Measurements from ENCODE around the gene PRDM12.

Gene PRDM12

GRCh38 chr9:130636648-130637020 lies 27.8 kb upstream of the PRDM12 start:
- no peak for DNase-seq

- DNase-seq: no peak
Measured at GRCh38 chr9:130638284-130639123, 25.9 kb upstream of the PRDM12 start.

- peak; percentile 87 for DNase-seq
Measured at GRCh38 chr9:130639124-130639765, 25.1 kb upstream of the PRDM12 start.

GRCh38 chr9:130639866-130640555 lies 24.4 kb upstream of the PRDM12 start:
- DNase-seq: no peak

- DNase-seq: no peak
Measured at GRCh38 chr9:130640681-130641080, 23.7 kb upstream of the PRDM12 start.

- no peak for DNase-seq
Measured at GRCh38 chr9:130642926-130643325, 21.5 kb upstream of the PRDM12 start.

GRCh38 chr9:130651221-130651620 lies 13.2 kb upstream of the PRDM12 start:
- no peak for DNase-seq

- DNase-seq: no peak
Measured at GRCh38 chr9:130651752-130652151, 12.6 kb upstream of the PRDM12 start.

GRCh38 chr9:130654879-130655278 lies 9.5 kb upstream of the PRDM12 start:
- no peak for DNase-seq

- no peak for DNase-seq
Measured at GRCh38 chr9:130658893-130659698, 5.3 kb upstream of the PRDM12 start.

- no peak for DNase-seq
Measured at GRCh38 chr9:130659699-130660248, 4.6 kb upstream of the PRDM12 start.

GRCh38 chr9:130660326-130660682 lies 4.1 kb upstream of the PRDM12 start:
- no peak for DNase-seq

GRCh38 chr9:130660683-130661450 lies 3.5 kb upstream of the PRDM12 start:
- DNase-seq: no peak

- DNase-seq: no peak
Measured at GRCh38 chr9:130661451-130662098, 2.8 kb upstream of the PRDM12 start.

GRCh38 chr9:130662099-130662969 lies 2.1 kb upstream of the PRDM12 start:
- no peak for DNase-seq

GRCh38 chr9:130662970-130663257 lies 1.5 kb upstream of the PRDM12 start:
- no peak for DNase-seq

GRCh38 chr9:130663258-130663976 lies 977 bp upstream of the PRDM12 start:
- no peak for DNase-seq

GRCh38 chr9:130663977-130664250 lies 480 bp upstream of the PRDM12 start:
- DNase-seq: no peak

- DNase-seq: no peak
Measured at GRCh38 chr9:130665029-130665430, 636 bp downstream of the PRDM12 start.

Data from NCI-H1105 treated with DMSO at 0.1 percent for 48 hours (cell line).